CD4-positive, alpha-beta T cell treated with Interferon gamma for 1 hour (primary cell): ENCODE measurements around the gene RBFOX1.

Source experiments
- DNase-seq: peaks from one replicate; pipeline ENCODE4 v3.0.0-alpha.2; 2020

The RBFOX1 gene

GRCh38 chr16:7422036-7422888 is 89.6 kb downstream of the RBFOX1 start:
- DNase-seq, result no peak

- DNase-seq, result no peak
Observed at GRCh38 chr16:7423434-7424044, 90.9 kb downstream of the RBFOX1 start.

- DNase-seq, result no peak
Observed at GRCh38 chr16:7426161-7426560, 93.5 kb downstream of the RBFOX1 start.

GRCh38 chr16:7431723-7432122 is 99.1 kb downstream of the RBFOX1 start:
- DNase-seq, result no peak

GRCh38 chr16:7436306-7436705 is 103.7 kb downstream of the RBFOX1 start:
- DNase-seq, result no peak

GRCh38 chr16:7437135-7437804 is 104.6 kb downstream of the RBFOX1 start:
- DNase-seq, result no peak

- no peak for DNase-seq
Observed at GRCh38 chr16:7437843-7438242, 105.2 kb downstream of the RBFOX1 start.

GRCh38 chr16:7438601-7439000 is 106.0 kb downstream of the RBFOX1 start:
- DNase-seq, result no peak

GRCh38 chr16:7439518-7439917 is 106.9 kb downstream of the RBFOX1 start:
- no peak for DNase-seq

GRCh38 chr16:7440886-7441400 is 108.3 kb downstream of the RBFOX1 start:
- no peak for DNase-seq

GRCh38 chr16:7442050-7442449 is 109.4 kb downstream of the RBFOX1 start:
- DNase-seq, result no peak

- DNase-seq, result no peak
Observed at GRCh38 chr16:7443142-7443541, 110.5 kb downstream of the RBFOX1 start.

GRCh38 chr16:7443648-7444365 is 111.2 kb downstream of the RBFOX1 start:
- no peak for DNase-seq

GRCh38 chr16:7449306-7449705 is 116.7 kb downstream of the RBFOX1 start:
- DNase-seq, result no peak

- no peak for DNase-seq
Observed at GRCh38 chr16:7449808-7450207, 117.2 kb downstream of the RBFOX1 start.

GRCh38 chr16:7450440-7450839 is 117.8 kb downstream of the RBFOX1 start:
- DNase-seq, result no peak

GRCh38 chr16:7452090-7452489 is 119.4 kb downstream of the RBFOX1 start:
- no peak for DNase-seq

- DNase-seq, result no peak
Observed at GRCh38 chr16:7456211-7456610, 123.6 kb downstream of the RBFOX1 start.

GRCh38 chr16:7458144-7458543 is 125.5 kb downstream of the RBFOX1 start:
- no peak for DNase-seq

- no peak for DNase-seq
Observed at GRCh38 chr16:7470344-7470743, 137.7 kb downstream of the RBFOX1 start.

GRCh38 chr16:7471268-7471667 is 138.6 kb downstream of the RBFOX1 start:
- DNase-seq, result no peak

- DNase-seq, result no peak
Observed at GRCh38 chr16:7482032-7482431, 149.4 kb downstream of the RBFOX1 start.
